Measurements from ENCODE around the gene TRERF1.

DNA sequence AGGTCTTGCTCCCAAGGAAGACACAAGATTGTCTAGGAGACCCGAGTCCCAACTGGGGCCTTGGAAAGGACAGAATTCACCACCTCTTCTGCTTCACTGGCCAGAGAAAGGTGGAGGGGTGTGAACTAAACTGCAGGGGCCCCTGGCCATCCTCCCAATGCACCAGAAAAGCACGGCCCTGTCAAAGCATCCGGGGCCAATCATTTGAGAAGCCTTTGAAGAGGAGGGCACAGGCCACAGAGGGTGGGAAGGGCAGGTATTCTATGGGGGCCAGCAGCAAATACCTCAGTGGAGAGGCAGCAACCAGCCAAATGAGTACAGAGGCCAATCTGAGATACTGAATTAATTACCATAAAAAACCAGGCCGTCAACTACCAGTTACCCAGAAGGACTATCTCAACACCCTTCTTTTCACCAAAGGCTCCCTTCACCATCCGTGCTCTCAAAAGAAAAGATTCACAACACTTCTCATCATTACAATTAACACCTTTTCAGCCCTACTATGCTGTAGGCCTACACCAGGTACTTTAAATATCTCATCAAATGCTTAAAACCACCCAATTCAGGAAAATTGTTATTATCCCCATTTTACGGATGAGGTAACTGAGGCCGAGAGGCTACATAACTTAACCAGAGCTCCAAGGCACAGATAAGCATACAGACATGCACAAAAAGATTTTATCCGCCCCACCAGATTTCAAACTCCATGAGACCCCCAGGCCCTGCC, 50.7 kb downstream of the TRERF1 start:
- TF ChIP-seq, protein P1, sequence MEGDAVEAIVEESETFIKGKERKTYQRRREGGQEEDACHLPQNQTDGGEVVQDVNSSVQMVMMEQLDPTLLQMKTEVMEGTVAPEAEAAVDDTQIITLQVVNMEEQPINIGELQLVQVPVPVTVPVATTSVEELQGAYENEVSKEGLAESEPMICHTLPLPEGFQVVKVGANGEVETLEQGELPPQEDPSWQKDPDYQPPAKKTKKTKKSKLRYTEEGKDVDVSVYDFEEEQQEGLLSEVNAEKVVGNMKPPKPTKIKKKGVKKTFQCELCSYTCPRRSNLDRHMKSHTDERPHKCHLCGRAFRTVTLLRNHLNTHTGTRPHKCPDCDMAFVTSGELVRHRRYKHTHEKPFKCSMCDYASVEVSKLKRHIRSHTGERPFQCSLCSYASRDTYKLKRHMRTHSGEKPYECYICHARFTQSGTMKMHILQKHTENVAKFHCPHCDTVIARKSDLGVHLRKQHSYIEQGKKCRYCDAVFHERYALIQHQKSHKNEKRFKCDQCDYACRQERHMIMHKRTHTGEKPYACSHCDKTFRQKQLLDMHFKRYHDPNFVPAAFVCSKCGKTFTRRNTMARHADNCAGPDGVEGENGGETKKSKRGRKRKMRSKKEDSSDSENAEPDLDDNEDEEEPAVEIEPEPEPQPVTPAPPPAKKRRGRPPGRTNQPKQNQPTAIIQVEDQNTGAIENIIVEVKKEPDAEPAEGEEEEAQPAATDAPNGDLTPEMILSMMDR (IDR thresholded peaks at IDR 0.05) = no peak
- no peak for TF ChIP-seq POLR2A (IDR thresholded peaks at IDR 0.05)

Measured in thyroid gland (tissue), 4 donors.